ENCODE data around the gene CRYAB.
"Not testable (repeated sequence)": the region's sequence is repeated elsewhere in the genome, so short reads cannot be mapped to it uniquely, and the experiment has no call there.

CRYAB gene

GRCh38 chr11:111906680-111907079 is 4.9 kb downstream of the CRYAB start:
- no peak for DNase-seq

GRCh38 chr11:111905411-111905810 is 6.2 kb downstream of the CRYAB start:
- no peak for DNase-seq

GRCh38 chr11:111886844-111887243 is 24.7 kb downstream of the CRYAB start:
- DNase-seq: no peak

GRCh38 chr11:111886032-111886431 is 25.5 kb downstream of the CRYAB start:
- DNase-seq: no peak

GRCh38 chr11:111885053-111885452 is 26.5 kb downstream of the CRYAB start:
- not testable (repeated sequence) for DNase-seq

- no peak for DNase-seq
Measured at GRCh38 chr11:111882202-111882601, 29.4 kb downstream of the CRYAB start.

- DNase-seq: no peak
Measured at GRCh38 chr11:111879637-111879960, 32.0 kb downstream of the CRYAB start.

GRCh38 chr11:111878849-111879636 is 32.5 kb downstream of the CRYAB start, which contains the start of the genes CFAP68 and FDXACB1:
TSS of gene CFAP68 (plus strand) at chr11:111879541. CDS start at chr11:111879561, 20 bp downstream.
TSS of gene FDXACB1 (minus strand) at chr11:111879165. CDS start at chr11:111879132, 33 bp downstream.
- DNase-seq: peak; percentile 99

GRCh38 chr11:111878385-111878848 is 33.2 kb downstream of the CRYAB start:
- DNase-seq: peak; percentile 70

- no peak for DNase-seq
Measured at GRCh38 chr11:111871693-111872161, 39.8 kb downstream of the CRYAB start.

GRCh38 chr11:111870886-111871692 is 40.5 kb downstream of the CRYAB start, which contains the start of gene ALG9:
TSS of gene ALG9 (minus strand) at chr11:111871581. CDS start at chr11:111871482, 99 bp downstream.
- DNase-seq: peak; percentile 85

GRCh38 chr11:111870522-111870885 is 41.1 kb downstream of the CRYAB start:
- DNase-seq: no peak

GRCh38 chr11:111870113-111870512 is 41.5 kb downstream of the CRYAB start:
- peak; percentile 12 for DNase-seq

GRCh38 chr11:111860257-111860656 is 51.3 kb downstream of the CRYAB start:
- DNase-seq: no peak
